GM18517 (cell line): ENCODE data around the gene WDFY3.
"Not testable (repeated sequence)": the region's sequence is repeated elsewhere in the genome, so short reads cannot be mapped to it uniquely, and the experiment has no call there.

Experiments
- ATAC-seq: cut with Tn5 transposase; IDR thresholded peaks from one replicate; pipeline ENCODE4 v1.9.1; 2021; ENCODE audit warnings: mild to moderate bottlenecking, moderate library complexity; ENCODE audit not compliant: unreplicated experiment

The WDFY3 gene

GRCh38 chr4:84681486-84682274 is 284.8 kb downstream of the WDFY3 start:
- ATAC-seq = no peak

GRCh38 chr4:84680956-84681355 is 285.5 kb downstream of the WDFY3 start:
- ATAC-seq = no peak

- ATAC-seq = no peak
Measured at GRCh38 chr4:84678976-84679744, 287.3 kb downstream of the WDFY3 start.

- no peak for ATAC-seq
Measured at GRCh38 chr4:84677995-84678394, 288.5 kb downstream of the WDFY3 start.

GRCh38 chr4:84677093-84677492 is 289.4 kb downstream of the WDFY3 start:
- ATAC-seq = no peak

- ATAC-seq = no peak
Measured at GRCh38 chr4:84673475-84674240, 292.8 kb downstream of the WDFY3 start.

- ATAC-seq = no peak
Measured at GRCh38 chr4:84672177-84672576, 294.3 kb downstream of the WDFY3 start.

- ATAC-seq = no peak
Measured at GRCh38 chr4:84669201-84669600, 297.3 kb downstream of the WDFY3 start.

GRCh38 chr4:84666439-84666838 is 300.1 kb downstream of the WDFY3 start:
- ATAC-seq = no peak

- ATAC-seq = not testable (repeated sequence)
Measured at GRCh38 chr4:84664767-84665166, 301.7 kb downstream of the WDFY3 start.

GRCh38 chr4:84661191-84661939 is 305.1 kb downstream of the WDFY3 start:
- ATAC-seq = no peak

- ATAC-seq = no peak
Measured at GRCh38 chr4:84660606-84661005, 305.9 kb downstream of the WDFY3 start.

- no peak for ATAC-seq
Measured at GRCh38 chr4:84652478-84652877, 314.0 kb downstream of the WDFY3 start.

- no peak for ATAC-seq
Measured at GRCh38 chr4:84651499-84651898, 315.0 kb downstream of the WDFY3 start.

- ATAC-seq = no peak
Measured at GRCh38 chr4:84648863-84649647, 317.4 kb downstream of the WDFY3 start.

GRCh38 chr4:84648178-84648577 is 318.3 kb downstream of the WDFY3 start:
- ATAC-seq = no peak

GRCh38 chr4:84647312-84647884 is 319.1 kb downstream of the WDFY3 start:
- no peak for ATAC-seq

GRCh38 chr4:84644087-84644486 is 322.4 kb downstream of the WDFY3 start:
- no peak for ATAC-seq

- ATAC-seq = no peak
Measured at GRCh38 chr4:84639145-84639544, 327.3 kb downstream of the WDFY3 start.

- ATAC-seq = no peak
Measured at GRCh38 chr4:84638092-84638491, 328.4 kb downstream of the WDFY3 start.
